ENCODE measurements around the gene MARF1. TPM values are rescaled to one million over a fixed set of nuclear protein-coding genes. Genes with fewer than 3 reads are reported as not detected.

MARF1 gene
- total RNA-seq, 1 donor from 2014 or later, result 52.7 TPM

DNA sequence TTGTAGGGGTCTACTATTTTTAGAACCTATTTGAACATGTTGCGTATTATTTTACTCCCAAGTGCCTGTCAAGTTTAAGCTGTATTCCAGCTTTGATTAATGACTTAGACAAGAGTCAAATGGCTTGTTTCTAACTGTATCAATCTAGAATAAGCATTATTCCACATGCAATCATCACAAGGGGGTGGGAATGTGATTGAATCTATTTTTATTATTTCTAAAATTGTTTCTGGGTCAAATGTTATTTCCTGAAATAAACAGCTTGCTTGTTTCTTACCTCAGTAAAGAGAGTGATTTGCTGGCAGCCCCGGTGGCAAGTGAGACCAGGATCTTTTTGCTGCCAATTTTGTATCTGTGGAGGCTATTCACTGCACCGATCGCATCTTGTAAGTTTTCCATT lies 21.5 kb downstream of the MARF1 start:
- TF ChIP-seq CTCF (conservative IDR thresholded peaks at IDR 0.05), result no peak
- Mint-ChIP-seq H3K4me3 (no peak overlapping the region), H3K27me3 (ENCODE audit: low read depth) (no peaks in the 10 kb centered on the region), H3K4me1 (peaks cover 7% of the 10 kb centered on the region), H3K9me3 (no peaks in the 10 kb centered on the region), H3K27ac (ENCODE audit: unreplicated experiment) (no peak overlapping the region), H3K36me3 (ENCODE audit: low read depth) (peaks cover 19% of the 10 kb centered on the region)
- no peak for DNase-seq (ENCODE audit: low read depth, low spot score)

DNA sequence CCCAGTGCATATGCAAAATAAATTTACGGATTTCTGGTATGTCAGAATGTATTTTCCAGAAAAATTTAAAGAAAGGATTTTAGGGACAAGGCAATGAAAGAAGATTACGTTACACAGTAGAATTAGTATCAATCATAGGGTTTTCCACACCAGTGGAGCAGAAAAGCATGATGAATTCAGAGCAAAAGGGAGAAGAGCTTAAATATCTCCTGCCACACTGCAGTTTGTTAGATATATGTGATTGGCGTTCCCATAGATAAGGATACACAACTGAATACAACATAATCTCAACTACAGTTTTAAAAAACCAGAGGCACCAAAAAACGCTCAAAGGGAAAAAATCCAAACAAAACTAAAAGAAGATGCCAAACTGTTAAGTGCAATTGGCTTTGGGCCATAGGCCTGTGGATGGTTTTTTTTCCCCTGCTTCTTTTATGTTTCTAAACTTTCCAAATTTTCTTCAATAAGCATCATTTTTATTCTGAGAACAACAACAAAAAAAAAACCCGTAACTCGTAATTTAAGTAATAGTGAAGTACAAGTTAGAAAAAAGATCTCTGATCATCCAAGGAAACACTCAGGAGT lies 22.3 kb downstream of the MARF1 start:
- Mint-ChIP-seq H3K27ac (ENCODE audit: unreplicated experiment) (no peak overlapping the region), H3K36me3 (ENCODE audit: low read depth) (peaks cover 19% of the 10 kb centered on the region), H3K4me3 (no peak overlapping the region), H3K9me3 (no peaks in the 10 kb centered on the region), H3K4me1 (peaks cover 7% of the 10 kb centered on the region), H3K27me3 (ENCODE audit: low read depth) (no peaks in the 10 kb centered on the region)
- TF ChIP-seq CTCF (conservative IDR thresholded peaks at IDR 0.05), result no peak
- DNase-seq (ENCODE audit: low read depth, low spot score), result no peak

DNA sequence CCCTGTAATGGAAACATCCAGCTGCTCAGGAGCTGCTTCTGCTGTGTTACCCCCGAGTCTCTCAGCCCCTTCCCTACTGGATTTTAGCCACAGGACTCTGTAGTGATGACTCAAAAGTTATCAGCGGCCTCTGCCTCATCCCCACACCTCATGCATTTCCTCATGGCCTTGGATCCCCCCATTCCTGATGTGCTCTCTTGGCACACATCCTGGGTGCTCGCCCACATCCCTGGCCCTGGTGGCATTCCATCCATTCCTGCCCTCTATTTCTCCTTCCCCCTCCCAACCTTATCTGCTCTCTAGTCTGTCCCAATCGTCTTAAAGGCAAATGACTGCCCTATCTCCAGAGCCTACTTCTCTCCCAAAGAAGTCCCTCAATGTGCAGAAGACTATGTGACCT lies 24.6 kb downstream of the MARF1 start:
- Mint-ChIP-seq H3K27me3 (ENCODE audit: low read depth) (no peaks in the 10 kb centered on the region), H3K4me3 (no peak overlapping the region), H3K36me3 (ENCODE audit: low read depth) (peaks cover 17% of the 10 kb centered on the region), H3K4me1 (peaks cover 7% of the 10 kb centered on the region), H3K27ac (ENCODE audit: unreplicated experiment) (no peak overlapping the region), H3K9me3 (no peaks in the 10 kb centered on the region)
- DNase-seq (ENCODE audit: low read depth, low spot score), result no peak
- TF ChIP-seq CTCF (conservative IDR thresholded peaks at IDR 0.05), result no peak

DNA sequence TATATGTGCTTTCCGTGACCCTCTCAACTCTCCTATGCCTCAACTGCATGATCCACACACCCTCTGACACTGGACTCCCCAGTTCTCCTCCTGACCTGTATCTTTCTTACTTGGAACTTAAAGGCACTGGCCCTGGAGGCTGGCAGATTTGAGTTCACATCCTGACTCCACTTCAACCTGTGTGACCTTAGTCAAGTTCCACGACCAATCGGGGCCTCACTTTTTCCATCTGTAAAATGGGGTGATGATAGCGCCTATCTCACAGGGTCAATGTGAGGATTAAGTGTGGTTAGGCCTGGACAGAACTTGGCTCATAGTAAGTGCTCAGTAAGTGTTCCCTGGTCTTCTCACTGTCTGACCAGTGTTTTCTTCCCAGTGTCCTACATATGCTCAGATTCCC lies 25.1 kb downstream of the MARF1 start:
- no peak for DNase-seq (ENCODE audit: low read depth, low spot score)
- Mint-ChIP-seq H3K9me3 (no peaks in the 10 kb centered on the region), H3K36me3 (ENCODE audit: low read depth) (peaks cover 17% of the 10 kb centered on the region), H3K4me1 (peaks cover 7% of the 10 kb centered on the region), H3K27me3 (ENCODE audit: low read depth) (no peaks in the 10 kb centered on the region), H3K27ac (ENCODE audit: unreplicated experiment) (peak overlapping the region; percentile 16), H3K4me3 (no peak overlapping the region)
- TF ChIP-seq CTCF (conservative IDR thresholded peaks at IDR 0.05), result no peak

GRCh38 chr16:15616475-15617165 lies 26.3 kb downstream of the MARF1 start:
- no peak overlapping the region for H3K4me3 Mint-ChIP-seq
- H3K4me1 Mint-ChIP-seq, result peaks cover 7% of the 10 kb centered on the region
- H3K36me3 Mint-ChIP-seq (ENCODE audit: low read depth), result peaks cover 19% of the 10 kb centered on the region
- no peaks in the 10 kb centered on the region for H3K9me3 Mint-ChIP-seq
- TF ChIP-seq CTCF (conservative IDR thresholded peaks at IDR 0.05), result no peak
- H3K27ac Mint-ChIP-seq (ENCODE audit: unreplicated experiment), result no peak overlapping the region
- no peak for DNase-seq (ENCODE audit: low read depth, low spot score)
- no peaks in the 10 kb centered on the region for H3K27me3 Mint-ChIP-seq (ENCODE audit: low read depth)
